ENCODE results near the gene MVD. TPM values are rescaled to one million over a fixed set of nuclear protein-coding genes. Genes with fewer than 3 reads are reported as not detected.

The MVD gene
- total and polyA plus RNA-seq, 2 experiments from 2014 or later, result 95.3 to 149 TPM

- TF ChIP-seq, protein P1, sequence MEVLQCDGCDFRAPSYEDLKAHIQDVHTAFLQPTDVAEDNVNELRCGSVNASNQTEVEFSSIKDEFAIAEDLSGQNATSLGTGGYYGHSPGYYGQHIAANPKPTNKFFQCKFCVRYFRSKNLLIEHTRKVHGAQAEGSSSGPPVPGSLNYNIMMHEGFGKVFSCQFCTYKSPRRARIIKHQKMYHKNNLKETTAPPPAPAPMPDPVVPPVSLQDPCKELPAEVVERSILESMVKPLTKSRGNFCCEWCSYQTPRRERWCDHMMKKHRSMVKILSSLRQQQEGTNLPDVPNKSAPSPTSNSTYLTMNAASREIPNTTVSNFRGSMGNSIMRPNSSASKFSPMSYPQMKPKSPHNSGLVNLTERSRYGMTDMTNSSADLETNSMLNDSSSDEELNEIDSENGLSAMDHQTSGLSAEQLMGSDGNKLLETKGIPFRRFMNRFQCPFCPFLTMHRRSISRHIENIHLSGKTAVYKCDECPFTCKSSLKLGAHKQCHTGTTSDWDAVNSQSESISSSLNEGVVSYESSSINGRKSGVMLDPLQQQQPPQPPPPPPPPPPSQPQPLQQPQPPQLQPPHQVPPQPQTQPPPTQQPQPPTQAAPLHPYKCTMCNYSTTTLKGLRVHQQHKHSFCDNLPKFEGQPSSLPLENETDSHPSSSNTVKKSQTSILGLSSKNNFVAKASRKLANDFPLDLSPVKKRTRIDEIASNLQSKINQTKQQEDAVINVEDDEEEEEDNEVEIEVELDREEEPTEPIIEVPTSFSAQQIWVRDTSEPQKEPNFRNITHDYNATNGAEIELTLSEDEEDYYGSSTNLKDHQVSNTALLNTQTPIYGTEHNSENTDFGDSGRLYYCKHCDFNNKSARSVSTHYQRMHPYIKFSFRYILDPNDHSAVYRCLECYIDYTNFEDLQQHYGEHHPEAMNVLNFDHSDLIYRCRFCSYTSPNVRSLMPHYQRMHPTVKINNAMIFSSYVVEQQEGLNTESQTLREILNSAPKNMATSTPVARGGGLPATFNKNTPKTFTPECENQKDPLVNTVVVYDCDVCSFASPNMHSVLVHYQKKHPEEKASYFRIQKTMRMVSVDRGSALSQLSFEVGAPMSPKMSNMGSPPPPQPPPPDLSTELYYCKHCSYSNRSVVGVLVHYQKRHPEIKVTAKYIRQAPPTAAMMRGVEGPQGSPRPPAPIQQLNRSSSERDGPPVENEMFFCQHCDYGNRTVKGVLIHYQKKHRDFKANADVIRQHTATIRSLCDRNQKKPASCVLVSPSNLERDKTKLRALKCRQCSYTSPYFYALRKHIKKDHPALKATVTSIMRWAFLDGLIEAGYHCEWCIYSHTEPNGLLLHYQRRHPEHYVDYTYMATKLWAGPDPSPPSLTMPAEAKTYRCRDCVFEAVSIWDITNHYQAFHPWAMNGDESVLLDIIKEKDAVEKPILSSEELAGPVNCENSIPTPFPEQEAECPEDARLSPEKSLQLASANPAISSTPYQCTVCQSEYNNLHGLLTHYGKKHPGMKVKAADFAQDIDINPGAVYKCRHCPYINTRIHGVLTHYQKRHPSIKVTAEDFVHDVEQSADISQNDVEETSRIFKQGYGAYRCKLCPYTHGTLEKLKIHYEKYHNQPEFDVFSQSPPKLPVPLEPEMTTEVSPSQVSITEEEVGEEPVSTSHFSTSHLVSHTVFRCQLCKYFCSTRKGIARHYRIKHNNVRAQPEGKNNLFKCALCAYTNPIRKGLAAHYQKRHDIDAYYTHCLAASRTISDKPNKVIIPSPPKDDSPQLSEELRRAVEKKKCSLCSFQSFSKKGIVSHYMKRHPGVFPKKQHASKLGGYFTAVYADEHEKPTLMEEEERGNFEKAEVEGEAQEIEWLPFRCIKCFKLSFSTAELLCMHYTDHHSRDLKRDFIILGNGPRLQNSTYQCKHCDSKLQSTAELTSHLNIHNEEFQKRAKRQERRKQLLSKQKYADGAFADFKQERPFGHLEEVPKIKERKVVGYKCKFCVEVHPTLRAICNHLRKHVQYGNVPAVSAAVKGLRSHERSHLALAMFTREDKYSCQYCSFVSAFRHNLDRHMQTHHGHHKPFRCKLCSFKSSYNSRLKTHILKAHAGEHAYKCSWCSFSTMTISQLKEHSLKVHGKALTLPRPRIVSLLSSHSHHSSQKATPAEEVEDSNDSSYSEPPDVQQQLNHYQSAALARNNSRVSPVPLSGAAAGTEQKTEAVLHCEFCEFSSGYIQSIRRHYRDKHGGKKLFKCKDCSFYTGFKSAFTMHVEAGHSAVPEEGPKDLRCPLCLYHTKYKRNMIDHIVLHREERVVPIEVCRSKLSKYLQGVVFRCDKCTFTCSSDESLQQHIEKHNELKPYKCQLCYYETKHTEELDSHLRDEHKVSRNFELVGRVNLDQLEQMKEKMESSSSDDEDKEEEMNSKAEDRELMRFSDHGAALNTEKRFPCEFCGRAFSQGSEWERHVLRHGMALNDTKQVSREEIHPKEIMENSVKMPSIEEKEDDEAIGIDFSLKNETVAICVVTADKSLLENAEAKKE (CRISPR knock-in tag; IDR thresholded peaks at IDR 0.05), result no peak
- TF ChIP-seq ETS1 (IDR thresholded peaks at IDR 0.05) (no peak), POLR2AphosphoS5 (IDR thresholded peaks at IDR 0.05; ENCODE audit: low read depth) (no peak), ZNF114 (CRISPR knock-in tag; IDR thresholded peaks at IDR 0.05) (no peak), ZNF331 (CRISPR knock-in tag; IDR thresholded peaks at IDR 0.05; ENCODE audit: low read depth) (no peak), STAT1 (IDR thresholded peaks at IDR 0.05; ENCODE audit: unreplicated experiment) (no peak), CREB1 (CRISPR knock-in tag; IDR thresholded peaks at IDR 0.05; ENCODE audit: low read depth) (no peak), JUNB (IDR thresholded peaks at IDR 0.05; ENCODE audit: unreplicated experiment) (no peak), EZH2 (IDR thresholded peaks at IDR 0.05; ENCODE audit: low read depth, unreplicated experiment) (no peak), EZH2phosphoT487 (IDR thresholded peaks at IDR 0.05; ENCODE audit: unreplicated experiment) (no peak)
- TF ChIP-seq, protein P2, sequence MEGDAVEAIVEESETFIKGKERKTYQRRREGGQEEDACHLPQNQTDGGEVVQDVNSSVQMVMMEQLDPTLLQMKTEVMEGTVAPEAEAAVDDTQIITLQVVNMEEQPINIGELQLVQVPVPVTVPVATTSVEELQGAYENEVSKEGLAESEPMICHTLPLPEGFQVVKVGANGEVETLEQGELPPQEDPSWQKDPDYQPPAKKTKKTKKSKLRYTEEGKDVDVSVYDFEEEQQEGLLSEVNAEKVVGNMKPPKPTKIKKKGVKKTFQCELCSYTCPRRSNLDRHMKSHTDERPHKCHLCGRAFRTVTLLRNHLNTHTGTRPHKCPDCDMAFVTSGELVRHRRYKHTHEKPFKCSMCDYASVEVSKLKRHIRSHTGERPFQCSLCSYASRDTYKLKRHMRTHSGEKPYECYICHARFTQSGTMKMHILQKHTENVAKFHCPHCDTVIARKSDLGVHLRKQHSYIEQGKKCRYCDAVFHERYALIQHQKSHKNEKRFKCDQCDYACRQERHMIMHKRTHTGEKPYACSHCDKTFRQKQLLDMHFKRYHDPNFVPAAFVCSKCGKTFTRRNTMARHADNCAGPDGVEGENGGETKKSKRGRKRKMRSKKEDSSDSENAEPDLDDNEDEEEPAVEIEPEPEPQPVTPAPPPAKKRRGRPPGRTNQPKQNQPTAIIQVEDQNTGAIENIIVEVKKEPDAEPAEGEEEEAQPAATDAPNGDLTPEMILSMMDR (conservative IDR thresholded peaks at IDR 0.05; ENCODE audit: low read depth in 2 of 2), result no peak
These were observed 28.4 kb upstream of the MVD start (continued) for GRCh38 chr16:88691129-88691813.

All from GM23338 (cell line).